Stomach (tissue), 9 donors: Measurements from ENCODE around the gene PLCG2. TPM values are rescaled to one million over a fixed set of nuclear protein-coding genes. Genes with fewer than 3 reads are reported as not detected.

Source experiments
- DNase-seq, 2 donors: peaks; one replicate each; pipeline versions ENCODE4 v3.0.0 to v3.0.0-alpha.2; 2013 to 2019
- H3K27ac ChIP-seq, 5 donors: fragments of 200-600 bp in 4 of 5; sonication (generic) in 4 of 5; one replicate each; pipeline ENCODE4 v1.5.1; 2013 to 2019; ENCODE audit warnings: mild to moderate bottlenecking in 1 of 5, moderate library complexity in 1 of 5
- H3K27me3 ChIP-seq, 3 donors: fragments of 200-600 bp; sonication (generic); one replicate each; pipeline ENCODE4 v1.5.1; 2017 to 2019; ENCODE audit warnings: mixed run types in 1 of 3
- H3K36me3 ChIP-seq, 4 donors: fragments of 200-600 bp; sonication (generic); 1 replicate in 3 of 4; 2 replicates in 1 of 4; pipeline ENCODE4 v1.5.1; 2016 to 2019
- H3K4me1 ChIP-seq, 4 donors: fragments of 200-600 bp; sonication (generic); one replicate each; pipeline ENCODE4 v1.5.1; 2016 to 2019
- H3K4me3 ChIP-seq, 4 donors: fragments of 200-600 bp; sonication (generic) in 3 of 4; one replicate each; pipeline ENCODE4 v1.5.1; 2016 to 2019; ENCODE audit warnings: mild to moderate bottlenecking in 1 of 4
- H3K9me3 ChIP-seq, 4 donors: fragments of 200-600 bp; sonication (generic); one replicate each; pipeline ENCODE4 v1.5.1; 2016 to 2019
- CTCF ChIP-seq, 7 experiments: fragments of 450-650 bp in 4 of 7; fragments of 200-600 bp in 3 of 7; sonication (generic) in 3 of 7; IDR thresholded peaks; one replicate each; pipeline ENCODE4 v1.5.1; 2016 to 2019; ENCODE audit warnings: antibody characterized with exemption in 7 of 7, control low read depth in 2 of 7, mild to moderate bottlenecking in 1 of 7
- EP300 ChIP-seq: sonication (generic); formaldehyde crosslinking; IDR thresholded peaks from one replicate; pipeline ENCODE4 v1.6.1; 2017; ENCODE audit warnings: antibody characterized with exemption
- POLR2A ChIP-seq, 4 donors: fragments of 450-650 bp; IDR thresholded peaks; one replicate each; pipeline ENCODE4 v1.6.1; 2016; ENCODE audit warnings: antibody characterized with exemption in 4 of 4, control low read depth in 2 of 4, mild to moderate bottlenecking in 1 of 4, moderate library complexity in 1 of 4
- POLR2AphosphoS5 ChIP-seq, 3 donors: sonication (generic); formaldehyde crosslinking; IDR thresholded peaks; one replicate each; pipeline ENCODE4 v1.6.1; 2016; ENCODE audit warnings: antibody characterized with exemption in 3 of 3
- WGBS, 5 donors: extraction: QIAGEN DNeasy Blood & Tissue Kit in 3 of 5; methylation state at CpG; one replicate each; pipeline versions ENCODE4 v1.1.5 to v1.1.7; 2013 to 2018; 5-methylcytosine and 5-hydroxymethylcytosine counted together
- intact Hi-C: fragments of 100-400 bp; cut with DNase I; formaldehyde crosslinking; loops from one replicate; pipeline ENCODE4 v1.15.1; 2023; ENCODE audit warnings: low total_unique reads
- polyA plus RNA-seq, 3 donors: library from polyadenylated mRNA; stranded (reverse); fragments of 200-250 nt; gene quantifications; one replicate each; pipeline ENCODE4 v1.2.3, GENCODE V29; 2013
- total RNA-seq, 5 donors: library from RNA; depleted of rRNA; stranded (reverse); fragments of >200 nt; gene quantifications; one replicate each; pipeline versions ENCODE4 v1.1.0 to v1.2.3, GENCODE V29; 2014 to 2016
- donor health status: healthy with polysubstance abuse.
- donor health status: Bipolar disorder and iron deficiency.
- donor health status: healthy.

Gene PLCG2
- total and polyA plus RNA-seq, 8 donors, result 0.87 to 68.5 (median 11.1) TPM

GRCh38 chr16:81882559-81882958 lies 103.5 kb downstream of the PLCG2 start:
- intact Hi-C loops, result no loop called here
- WGBS, 5 donors, result 75 to 91% (median 84%) methylated on average over 5 of the region's 5 CpGs

GRCh38 chr16:81883235-81883634 lies 104.1 kb downstream of the PLCG2 start:
- Histone ChIP-seq H3K4me3 (no peak overlapping the region), H3K27me3 (no peaks in the 10 kb centered on the region), H3K36me3 (peaks cover 0 to 8% (median 0%) of the 10 kb centered on the region in 4 donors), H3K27ac (no peak overlapping the region), H3K4me1 (peaks cover 0 to 10% (median 7%) of the 10 kb centered on the region in 4 donors), H3K9me3 (no peaks in the 10 kb centered on the region)
- intact Hi-C loops, result no loop called here
- WGBS, 5 donors, result 82 to 92% (median 89%) methylated on average over 6 of the region's 6 CpGs
- DNase-seq, result no peak
- TF ChIP-seq POLR2AphosphoS5 (IDR thresholded peaks at IDR 0.05) (no peak), CTCF (IDR thresholded peaks at IDR 0.05) (no peak), POLR2A (IDR thresholded peaks at IDR 0.05) (no peak)

More at GRCh38 chr16:81882559-81882958, 103.5 kb downstream of the PLCG2 start:
- Histone ChIP-seq H3K4me3 (no peak overlapping the region), H3K27ac (no peak overlapping the region), H3K36me3 (peaks cover 0 to 8% (median 0%) of the 10 kb centered on the region in 4 donors), H3K9me3 (no peaks in the 10 kb centered on the region), H3K27me3 (no peaks in the 10 kb centered on the region), H3K4me1 (peaks cover 0 to 4% (median under 1%) of the 10 kb centered on the region in 4 donors)
- no peak for DNase-seq
- TF ChIP-seq EP300 (no peak), CTCF (IDR thresholded peaks at IDR 0.05) (no peak), POLR2AphosphoS5 (IDR thresholded peaks at IDR 0.05) (no peak), POLR2A (IDR thresholded peaks at IDR 0.05) (no peak)

DNA sequence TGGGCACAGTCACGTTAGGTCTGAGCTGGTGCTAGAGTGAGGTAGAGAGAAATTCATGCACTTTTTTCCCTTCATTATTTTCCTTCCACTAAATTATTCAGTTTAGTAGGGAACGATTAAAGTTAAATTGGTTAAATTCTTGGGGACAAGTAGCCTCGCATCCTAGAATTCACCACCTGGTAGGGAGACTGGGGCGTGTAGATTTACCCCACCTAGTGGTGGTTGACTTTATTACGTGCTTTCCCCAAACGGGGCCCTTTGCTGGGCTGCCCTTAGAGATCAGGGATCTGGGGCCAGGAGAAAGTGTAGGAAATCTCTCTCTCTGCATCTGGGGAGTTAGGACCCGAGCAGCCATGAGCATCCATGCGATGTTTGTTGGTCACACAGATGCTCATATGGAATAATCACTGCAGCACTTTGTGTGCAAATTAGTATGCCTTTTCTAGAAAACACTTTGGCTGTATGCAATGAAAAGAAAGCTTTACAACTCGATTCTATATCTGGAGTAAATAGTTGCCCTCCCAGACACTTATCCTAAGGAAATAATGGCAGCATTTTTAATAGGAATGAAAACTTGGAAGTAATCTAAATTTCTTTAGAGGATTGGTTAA lies 107.0 kb downstream of the PLCG2 start:
- no peak for TF ChIP-seq EP300
- TF ChIP-seq CTCF (IDR thresholded peaks at IDR 0.05), result peak in 4 of 7 experiments; percentile 30 to 63 (median 51)
- no peak for TF ChIP-seq POLR2A (IDR thresholded peaks at IDR 0.05)
- Histone ChIP-seq H3K4me1 (peaks cover 0 to 25% (median 19%) of the 10 kb centered on the region in 4 donors), H3K27me3 (no peaks in the 10 kb centered on the region), H3K4me3 (no peak overlapping the region), H3K9me3 (no peaks in the 10 kb centered on the region), H3K36me3 (peaks cover 0 to 8% (median under 1%) of the 10 kb centered on the region in 4 donors), H3K27ac (no peak overlapping the region)
- intact Hi-C loops, result no loop called here
- WGBS, 5 donors, result 35 to 46% (median 38%) methylated on average over 9 of the region's 9 CpGs
- peak in 1 of 2 donors; percentile 51 for DNase-seq

DNA sequence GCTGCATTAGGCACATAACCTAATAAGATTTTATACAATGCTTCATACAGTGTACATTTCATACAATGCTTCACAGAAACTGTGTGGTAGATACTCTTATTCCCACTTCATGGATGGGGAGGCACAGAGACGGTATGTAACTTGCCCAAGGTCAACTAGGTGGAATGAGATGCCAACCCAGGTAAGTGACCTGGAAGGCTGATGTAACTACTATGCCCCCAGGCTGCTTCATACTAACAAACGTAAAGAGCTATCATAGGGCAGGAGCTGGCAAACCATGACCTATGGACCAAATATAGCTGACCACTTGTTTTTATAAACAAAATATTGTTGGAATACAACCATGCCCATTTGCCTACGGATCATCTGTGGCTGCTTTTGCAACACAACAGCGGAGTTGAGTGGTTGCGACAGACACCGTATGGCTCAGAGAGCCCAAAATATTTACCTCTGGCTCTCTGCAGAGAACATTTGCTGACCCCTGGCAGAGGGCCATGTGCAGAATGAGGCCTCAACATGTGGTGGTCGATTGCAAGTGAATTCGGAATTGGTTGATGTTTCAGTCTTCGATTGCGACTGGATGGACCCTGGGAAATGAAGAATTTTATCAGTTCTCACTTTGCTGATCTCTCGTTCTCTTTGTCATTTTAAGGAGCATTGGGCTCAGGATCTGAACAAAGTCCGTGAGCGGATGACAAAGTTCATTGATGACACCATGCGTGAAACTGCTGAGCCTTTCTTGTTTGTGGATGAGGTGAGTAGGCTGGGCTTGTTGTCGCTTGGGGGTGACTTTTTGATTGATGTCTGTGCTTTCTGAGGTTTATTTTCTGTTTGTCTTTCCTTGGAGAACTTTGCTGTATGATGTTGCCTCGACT lies 109.7 kb downstream of the PLCG2 start:
- Histone ChIP-seq H3K36me3 (peaks cover 0 to 14% (median 5%) of the 10 kb centered on the region in 4 donors), H3K4me1 (peaks cover 0 to 25% (median 19%) of the 10 kb centered on the region in 4 donors), H3K27ac (no peak overlapping the region), H3K27me3 (no peaks in the 10 kb centered on the region), H3K9me3 (no peaks in the 10 kb centered on the region), H3K4me3 (no peak overlapping the region)
- no peak for DNase-seq
- WGBS, 5 donors, result 54 to 73% (median 69%) methylated on average over 16 of the region's 16 CpGs
- intact Hi-C loops, result no loop called here
- TF ChIP-seq EP300 (no peak), POLR2AphosphoS5 (IDR thresholded peaks at IDR 0.05) (no peak), POLR2A (IDR thresholded peaks at IDR 0.05) (no peak), CTCF (IDR thresholded peaks at IDR 0.05) (no peak)
